GM04504 (cell line): ENCODE data around the gene FER.

ENCODE experiments used
- DNase-seq: peaks from one replicate; pipeline ENCODE4 v3.0.0-alpha.2; 2012; ENCODE audit warnings: low read depth

FER gene

DNA sequence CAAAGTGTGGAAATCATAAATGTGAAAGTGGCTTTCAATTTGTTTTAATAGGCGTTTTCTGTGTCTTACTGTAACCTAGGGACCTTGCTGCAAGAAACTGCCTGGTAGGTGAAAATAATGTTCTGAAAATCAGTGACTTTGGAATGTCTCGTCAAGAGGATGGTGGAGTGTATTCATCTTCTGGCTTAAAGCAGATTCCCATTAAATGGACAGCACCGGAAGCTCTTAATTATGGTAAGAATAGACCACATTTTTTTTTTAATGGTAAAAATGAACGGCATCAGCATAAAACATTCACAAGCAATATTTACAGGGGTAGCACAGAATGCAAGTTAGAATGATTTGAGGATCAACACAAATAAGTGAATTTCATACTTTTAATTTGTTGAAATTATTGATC, 433.0 kb downstream of the FER start:
- DNase-seq = no peak

DNA sequence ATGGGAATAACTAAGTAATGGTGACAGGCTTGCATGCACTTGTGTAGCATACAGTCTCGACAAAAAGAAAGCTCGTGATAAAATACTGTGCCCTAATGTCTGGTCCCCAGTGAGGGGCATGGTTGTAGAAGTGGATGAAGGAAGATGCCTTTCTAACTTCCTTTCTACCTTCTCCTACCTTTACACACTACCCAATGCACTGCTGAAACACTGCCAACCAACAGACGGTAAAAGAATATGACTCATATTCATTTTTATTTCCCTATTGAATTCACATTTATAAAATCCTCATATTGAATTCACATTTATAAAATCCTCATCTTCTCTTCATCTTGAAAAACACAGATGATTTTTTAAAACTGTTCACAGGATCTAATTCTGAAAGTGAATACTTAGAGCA, 439.1 kb downstream of the FER start:
- DNase-seq = no peak

DNA sequence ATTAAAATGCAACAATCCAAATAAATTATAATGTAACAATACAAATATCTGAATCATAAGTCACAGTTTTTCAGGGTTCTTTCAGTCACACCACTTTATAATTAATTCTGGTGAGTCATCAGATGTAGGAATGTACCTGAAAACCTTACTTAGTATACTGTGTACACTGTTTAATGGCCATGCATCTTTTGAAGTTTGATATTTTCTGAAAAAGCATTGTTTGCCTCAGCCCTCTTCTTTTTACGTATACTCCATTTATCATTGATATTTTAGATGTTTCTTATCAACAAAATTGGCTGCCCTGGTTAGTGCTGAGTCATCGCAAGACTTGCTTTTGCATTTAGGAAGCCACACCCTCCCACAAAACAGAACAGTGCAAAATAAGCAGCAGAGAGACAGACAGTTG, 443.5 kb downstream of the FER start:
- peak; percentile 21 for DNase-seq

DNA sequence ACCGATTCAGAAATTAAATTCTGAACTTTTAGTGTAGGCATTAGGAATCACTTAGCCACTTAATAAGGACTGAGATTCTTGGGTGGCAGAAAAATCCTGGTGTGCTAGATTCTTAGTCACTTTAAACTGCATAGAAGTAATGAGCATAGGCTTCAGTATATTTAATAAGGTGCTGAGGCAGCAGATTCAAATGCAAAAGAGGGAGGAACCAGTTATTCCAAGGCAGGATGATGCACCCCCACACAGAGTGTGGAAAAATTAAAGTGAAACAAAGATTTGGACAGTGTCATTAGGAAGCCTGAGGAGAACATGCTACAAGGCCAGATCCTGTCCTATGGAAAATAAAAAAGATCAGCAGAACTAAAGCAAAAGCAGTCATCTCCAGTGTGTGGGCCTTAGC, 444.3 kb downstream of the FER start:
- DNase-seq = no peak

DNA sequence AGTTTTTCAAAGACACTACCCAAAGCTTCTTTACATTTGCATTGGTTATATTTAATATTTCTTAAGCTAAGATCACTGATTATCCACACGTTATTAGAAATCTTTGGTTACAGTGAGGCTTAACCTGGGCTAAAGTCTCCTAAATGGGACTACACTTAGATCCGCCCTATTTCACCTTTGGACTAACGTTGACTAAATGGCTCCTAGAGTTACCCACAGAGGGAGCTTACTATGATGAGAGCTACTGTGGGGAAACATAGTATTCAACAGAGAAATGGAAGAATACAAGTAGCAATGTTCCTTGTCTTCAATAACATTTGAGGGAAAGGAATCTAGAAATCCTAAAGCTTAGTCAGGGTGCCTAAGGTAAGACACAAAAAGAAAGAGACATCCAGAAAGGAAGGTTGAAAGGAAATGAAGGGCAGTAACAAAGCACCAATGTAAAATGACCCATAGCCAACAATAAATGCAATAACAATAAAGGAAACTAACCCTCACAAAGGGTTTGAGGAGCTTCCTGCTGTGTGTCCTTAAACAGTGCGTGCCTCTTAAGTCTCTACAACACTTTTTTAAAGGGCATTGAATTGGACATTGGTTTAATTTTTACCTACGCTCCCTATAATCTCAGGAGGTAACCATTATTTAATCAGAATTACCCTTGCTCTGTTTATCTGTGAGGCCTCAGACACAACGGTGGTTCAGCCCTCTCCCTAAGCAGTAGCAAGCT, 445.0 kb downstream of the FER start:
- DNase-seq = no peak

DNA sequence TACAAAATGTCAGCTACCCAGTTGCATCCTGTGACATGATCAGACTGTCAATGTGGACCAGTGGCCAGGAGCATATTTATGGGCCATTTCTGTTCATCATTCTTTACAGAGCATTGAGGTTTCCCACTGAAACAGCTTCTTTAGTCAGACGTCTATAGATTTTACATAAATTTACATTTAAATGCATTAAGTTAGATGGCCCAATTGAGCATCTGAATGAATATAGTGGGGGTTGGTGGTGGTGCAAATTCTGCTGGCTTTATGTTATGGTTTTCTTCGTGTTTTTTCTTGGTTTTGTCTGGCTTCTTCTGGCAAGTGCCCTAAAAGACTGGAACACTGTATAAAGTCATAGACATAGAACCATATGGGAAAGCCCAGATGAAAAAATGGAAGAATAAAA, 448.0 kb downstream of the FER start:
- no peak for DNase-seq

DNA sequence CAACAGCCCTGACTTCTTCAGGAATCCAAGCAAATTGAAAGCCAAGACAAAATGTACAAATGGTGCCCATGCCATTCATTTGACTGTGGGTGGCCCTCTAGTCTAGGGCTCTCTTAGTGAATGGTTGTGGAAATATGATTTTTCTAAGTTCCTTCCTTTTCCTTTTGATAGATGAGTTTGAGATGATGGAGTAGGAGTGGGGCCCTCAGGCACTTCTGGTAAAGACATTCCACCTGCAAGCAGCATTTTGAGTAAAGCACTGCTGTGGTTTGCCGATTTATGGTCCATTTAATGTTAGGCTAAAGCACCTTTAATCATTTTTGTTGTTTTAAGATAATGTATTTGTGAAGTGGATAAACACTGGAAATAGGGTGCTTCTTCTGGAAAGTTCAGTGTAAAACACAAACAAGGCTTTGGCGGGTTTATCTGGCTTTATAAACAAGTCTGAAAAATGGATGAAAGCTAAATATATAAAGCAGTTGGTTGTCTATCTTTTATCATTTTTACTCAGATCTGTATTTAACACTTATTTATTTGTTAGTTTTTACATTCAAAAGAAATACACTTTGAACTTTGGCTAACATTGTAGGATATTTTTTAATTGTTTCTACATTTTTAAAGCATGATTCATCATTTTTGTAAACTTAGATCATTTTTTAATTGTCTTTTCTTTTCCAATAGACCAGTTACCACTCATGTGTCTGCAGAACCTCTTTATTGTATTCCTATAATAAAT, 448.6 kb downstream of the FER start:
- no peak for DNase-seq

DNA sequence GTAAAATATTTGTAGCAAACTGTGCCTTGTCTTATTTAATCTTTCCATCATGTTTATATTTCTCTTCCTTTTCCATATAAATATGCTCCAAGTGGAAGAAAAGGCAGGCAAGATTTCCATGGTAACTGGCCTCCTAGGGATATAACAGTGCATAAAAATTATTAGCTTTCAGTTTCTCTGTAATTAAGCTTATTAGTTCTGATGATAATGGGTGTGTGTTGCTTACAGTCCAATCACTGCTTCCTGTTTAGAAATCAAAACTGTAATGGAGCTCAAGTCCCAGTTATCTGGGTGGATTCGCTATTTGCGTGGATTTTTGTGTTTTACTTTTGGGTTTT, 449.1 kb downstream of the FER start:
- DNase-seq = no peak

DNA sequence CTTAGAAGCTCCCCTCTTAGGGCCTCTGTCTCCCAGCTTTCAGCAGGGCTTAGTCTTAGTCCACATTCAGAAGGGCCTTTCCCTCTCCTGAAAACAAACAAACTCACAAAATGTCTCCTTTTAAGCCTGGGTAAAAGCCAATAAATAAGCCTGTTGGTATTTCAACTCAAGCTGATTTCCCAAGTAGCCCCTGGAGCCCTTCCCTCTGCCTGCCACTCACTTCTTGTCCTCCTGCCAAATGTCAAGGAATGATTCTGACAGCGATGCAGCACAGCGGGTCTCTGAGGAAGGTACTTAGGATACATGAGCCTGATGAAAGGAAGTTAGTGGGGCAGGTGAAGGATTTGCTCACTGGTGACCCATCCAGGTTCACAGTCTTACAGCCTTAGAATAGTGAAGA, 451.6 kb downstream of the FER start:
- DNase-seq = no peak

DNA sequence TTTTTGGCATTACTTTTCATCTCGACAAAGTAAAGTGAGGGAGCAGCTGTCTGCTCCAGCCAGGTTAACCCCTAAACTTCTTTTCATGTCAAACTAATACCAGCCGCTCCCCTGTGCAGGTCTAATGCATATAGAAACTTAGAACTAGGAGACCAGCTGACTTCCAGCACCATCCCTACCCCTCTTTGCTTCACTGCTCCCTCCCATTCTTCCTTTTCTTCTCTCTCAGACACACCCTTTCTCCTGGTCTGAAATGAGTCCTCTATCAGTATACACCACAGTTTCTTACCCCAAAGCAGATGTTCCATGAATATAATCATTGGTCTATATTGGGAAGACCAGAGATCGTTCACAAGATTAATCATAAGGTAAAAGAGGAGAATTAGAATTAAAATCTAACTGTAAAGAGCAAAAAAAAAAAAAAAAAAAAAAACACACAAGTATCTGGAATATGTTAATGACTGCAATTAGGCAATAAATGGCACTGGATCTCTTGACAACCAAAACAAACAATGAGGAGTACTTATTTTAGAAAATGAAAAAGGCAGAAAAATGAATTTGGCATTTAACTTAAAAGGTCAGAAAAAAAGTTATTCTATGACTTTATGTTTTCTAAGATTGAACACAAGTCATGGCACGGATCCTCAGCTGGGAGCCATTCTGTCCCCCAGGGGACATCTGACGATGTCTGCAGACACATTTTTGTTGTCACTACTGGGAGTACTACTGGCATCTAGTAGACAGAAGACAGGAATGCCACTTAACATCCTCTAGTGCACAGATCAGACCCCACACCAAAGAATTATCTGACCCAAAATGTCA, 452.3 kb downstream of the FER start:
- DNase-seq = no peak

DNA sequence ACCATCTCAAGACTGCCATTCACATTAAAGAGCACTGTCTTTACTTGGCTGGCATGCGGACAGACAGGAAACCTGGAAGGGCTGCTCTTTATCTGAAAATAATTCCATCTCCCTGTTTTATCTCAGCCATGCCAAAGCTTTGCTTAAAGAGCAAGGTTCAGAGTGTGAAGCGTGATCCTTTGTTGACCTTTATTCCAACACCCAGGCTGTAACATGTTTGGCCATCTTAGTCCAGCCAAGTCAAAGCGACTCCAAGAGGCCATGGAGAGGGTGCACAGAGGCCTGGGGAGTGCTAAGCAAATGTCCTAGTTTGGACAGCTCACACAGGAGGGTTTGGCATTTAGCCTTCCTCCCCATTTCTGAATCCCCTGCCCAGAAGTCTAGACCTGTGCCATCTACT, 467.3 kb downstream of the FER start:
- no peak for DNase-seq

DNA sequence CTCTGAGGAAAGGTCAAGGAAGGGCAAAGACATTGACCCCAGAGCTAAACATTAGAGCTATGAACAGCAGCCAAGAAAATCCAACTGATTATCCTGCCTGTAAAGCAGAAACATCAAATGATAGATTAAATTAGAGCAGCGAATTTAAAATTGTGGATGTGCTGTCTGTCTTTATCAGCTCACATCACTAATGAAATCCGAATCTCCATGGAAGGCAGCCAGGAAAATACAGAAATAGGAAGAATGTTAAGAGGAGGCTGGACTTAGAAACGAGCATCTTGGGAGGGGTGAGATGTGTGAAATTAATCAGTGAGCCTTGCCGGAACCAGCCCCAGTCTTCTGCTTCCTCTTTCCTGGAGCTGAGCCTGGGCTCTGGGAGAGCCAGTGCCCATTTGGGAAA, 471.1 kb downstream of the FER start:
- no peak for DNase-seq

DNA sequence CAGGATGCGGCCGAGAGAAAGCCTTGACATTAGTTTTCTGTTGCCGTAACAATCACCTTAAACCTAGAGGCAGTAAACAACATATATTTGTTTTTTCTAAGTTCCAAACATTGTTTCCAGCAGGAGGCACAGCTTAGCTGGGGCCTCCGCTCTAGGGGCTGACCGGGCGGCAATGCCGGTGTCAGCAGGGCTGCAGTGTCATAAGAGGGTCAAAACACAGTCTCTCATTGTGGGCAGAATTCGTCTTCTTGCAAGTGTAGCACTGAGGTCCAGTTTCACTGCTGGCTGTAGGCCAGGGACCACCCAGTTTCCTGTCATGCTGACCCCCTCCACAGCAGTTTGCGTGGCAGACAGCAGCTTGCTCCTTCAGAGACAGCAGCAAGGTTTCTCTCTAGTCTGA, 475.8 kb downstream of the FER start:
- DNase-seq = no peak

DNA sequence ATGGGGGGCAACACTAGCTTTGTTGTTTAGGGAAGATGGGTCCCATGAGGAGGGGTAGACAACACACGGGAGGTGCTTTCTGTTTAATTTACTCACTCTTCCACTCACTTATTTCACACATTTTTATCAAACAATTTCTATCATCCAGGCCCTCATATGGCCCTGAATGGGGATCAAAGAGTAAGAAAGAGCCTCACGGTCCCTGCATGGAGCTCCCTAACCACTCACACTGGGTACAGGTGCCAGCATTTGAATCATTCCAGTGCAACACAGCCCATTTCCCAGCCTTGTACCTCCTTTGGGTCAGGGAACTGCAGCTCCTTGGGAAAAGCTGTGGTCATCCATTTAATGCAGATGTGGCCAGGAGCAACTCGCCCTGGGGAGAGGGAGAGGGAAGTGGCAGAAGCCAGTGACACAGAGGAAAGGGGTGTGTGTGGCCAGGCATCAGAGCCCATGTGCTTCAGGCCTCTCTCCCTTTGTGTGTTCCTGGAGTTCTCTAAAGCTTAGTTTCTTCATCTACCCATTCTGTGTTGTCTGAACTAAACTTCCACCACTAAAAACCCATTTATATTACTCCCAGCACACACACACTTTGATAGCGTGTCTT, 476.7 kb downstream of the FER start:
- no peak for DNase-seq

DNA sequence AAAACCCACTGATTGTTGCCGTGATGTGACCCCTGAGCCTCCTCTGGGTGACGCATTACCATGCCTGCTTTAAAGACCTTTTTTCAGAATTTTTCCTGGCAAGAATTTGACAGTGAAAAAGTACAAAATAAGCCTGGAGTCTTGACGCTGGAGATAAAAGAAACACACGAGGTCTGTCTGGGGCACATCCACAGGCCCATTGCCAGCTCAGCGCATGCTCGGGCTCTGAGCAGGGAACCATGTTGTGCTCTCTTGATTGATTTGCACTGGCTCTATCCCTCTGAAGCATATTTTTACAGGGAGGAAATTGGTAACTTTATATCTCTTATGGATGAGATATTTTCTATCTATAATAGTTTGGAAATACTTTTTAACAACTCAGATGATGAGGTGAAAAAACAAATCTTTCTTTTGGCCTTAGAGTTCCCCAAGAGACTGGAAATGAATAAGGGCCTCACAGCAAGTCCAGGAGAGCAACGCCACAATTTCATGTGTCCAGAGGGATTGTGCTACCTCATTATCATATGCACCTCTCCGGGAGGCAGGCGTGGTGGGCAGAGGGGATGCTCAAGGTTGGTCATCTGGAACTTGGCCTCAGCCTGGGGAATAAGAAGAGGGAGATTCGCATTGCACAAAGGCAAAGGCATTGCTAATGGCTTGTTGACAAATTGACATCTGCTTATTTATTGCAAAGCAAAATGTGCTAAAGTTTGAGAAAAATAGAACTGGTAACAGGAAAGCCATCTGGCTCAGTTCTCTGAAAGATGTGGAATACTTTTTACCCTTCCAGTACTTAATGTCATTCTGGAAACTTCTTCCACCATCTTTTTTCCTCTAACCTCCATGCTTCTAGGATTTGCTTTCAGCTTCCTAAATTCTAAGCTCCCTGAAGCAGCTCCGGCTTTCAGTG, 478.3 kb downstream of the FER start:
- DNase-seq = no peak

DNA sequence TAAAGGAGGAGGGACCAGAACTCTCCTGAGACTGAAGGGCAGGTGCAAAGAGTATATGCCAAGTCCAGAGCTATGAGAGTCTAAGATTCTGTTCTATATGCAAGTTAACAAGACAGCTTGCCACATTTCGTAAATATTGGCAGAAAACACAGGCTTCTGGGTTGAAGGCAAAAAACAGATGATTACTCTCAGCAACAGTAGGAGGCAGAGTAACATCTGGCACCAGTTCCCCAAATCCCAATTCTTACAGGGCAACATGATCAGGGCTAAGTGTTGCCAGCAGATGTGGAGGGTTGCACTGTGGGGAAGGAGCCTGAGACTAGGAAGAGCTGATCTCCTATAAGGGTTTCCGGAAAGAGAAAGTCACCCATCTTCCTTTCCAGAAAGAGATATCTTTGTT, 482.7 kb downstream of the FER start:
- no peak for DNase-seq

DNA sequence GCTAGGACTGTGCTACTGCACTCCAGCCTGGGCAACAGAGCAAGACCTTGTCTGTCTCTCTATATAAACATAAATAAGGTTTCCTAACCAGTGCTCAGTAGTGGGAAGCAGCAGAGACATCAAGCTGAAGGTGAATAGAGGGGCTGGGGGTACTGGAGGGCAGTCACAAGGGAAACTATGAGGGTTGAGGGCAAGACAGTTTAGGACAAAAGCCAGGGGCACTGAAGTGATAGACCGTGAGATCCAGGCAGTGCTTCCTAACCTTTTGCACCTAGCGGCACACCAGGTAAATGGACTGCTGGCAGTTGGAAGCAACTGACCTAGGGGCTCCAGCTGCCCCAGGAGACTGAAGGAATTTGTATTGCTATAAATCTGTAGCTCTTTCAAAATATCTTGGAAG, 483.6 kb downstream of the FER start:
- DNase-seq = no peak

DNA sequence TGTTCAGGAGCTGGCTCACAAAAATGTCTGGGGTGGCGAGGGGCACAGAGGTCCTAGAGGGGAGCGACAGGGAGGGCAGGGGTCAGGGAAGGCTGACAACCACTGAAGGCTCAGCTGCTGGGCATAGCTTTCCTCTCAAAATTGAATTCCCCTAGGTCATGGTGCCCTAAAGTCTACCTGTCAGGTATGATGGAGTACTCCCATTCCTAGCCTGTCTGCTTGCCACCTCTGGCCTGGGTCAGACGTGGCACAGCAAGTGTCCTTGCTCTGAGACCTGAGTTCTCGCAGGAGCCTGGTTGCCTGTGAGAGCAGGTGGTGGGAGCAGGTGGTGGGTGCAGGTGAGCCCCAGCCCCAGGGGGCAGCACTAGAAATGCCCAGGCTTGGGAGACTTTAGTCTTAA, 486.7 kb downstream of the FER start:
- no peak for DNase-seq

DNA sequence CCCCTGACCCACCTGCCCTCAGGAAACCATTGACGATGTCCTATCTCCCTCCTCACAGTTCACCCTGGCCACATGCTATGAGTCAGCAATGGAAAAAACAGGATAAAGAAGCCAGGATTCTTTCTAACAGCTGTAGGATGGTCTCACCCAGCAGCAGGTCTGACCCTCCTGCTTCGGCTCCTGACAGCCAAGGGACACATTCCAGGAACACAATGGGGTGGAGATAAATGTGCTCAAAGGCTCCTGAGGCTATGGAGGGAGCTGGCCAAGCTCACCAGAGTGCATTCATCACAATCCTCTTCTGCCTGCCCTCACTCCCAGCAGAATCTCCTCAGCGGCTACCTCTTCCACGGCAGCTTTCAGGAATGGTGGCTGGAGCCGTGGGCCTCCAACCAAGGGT, 491.8 kb downstream of the FER start:
- DNase-seq = no peak

DNA sequence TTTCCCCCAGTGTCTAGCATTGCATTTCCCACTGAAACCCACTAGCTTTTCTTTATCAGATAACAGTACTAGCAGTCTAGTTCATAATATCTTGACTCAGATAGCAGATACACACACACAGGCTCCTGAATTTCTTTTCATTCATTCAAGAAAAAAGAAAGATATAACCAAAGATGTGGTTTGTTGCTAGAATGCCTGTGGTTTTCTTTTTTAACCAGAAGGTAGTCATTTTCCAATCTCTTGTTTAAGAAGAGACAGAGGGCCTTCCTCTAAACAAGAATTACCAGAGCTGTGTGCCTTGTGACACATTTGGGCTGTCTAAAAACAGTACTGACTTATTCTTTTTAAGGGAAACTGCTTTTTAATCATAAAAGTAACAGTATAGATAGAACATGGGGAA, 494.8 kb downstream of the FER start:
- DNase-seq = no peak

DNA sequence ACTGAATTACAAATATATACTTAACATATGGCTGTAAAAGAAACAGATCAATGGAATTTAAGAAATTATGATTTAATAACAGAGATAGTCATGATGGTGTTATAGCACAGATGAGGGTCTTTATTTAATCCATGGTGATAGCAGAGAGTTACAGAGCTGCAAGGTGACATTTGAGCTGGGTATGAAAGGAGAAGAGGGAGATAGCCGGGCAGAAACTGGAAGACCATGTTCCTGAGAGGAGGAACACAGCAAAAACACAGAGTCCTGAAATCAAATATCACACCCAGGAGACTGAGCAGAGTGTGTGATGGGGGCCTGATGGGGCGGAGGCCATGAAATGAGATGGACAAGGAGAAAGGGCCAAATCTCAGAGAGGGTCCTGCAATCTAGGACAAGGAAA, 498.7 kb downstream of the FER start:
- no peak for DNase-seq
